ENCODE results near the gene TPTE2.

DNA sequence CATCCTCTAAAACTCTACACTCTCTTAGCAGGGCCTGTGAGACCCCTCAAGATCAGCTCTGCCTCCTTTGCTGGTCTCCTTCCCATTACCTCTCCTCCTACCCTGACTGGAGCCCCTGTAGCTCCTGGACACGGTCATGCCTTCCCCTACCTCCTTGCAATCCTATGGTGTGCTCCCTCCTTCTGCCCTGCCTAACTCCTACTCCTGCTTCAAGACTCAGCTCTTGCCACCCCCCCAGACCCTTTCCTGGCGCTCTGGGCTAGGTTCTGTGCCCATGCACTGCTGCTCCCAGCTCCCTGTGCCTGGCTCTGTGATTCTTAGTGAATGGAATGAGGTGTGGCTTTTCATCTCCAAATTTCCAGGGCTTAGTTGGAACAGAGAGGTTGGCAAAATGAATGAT, 28.0 kb upstream of the TPTE2 start:
- TF ChIP-seq CTCF (optimal IDR thresholded peaks at IDR 0.05 in 1 of 3, IDR thresholded peaks at IDR 0.05 in 1 of 3, conservative IDR thresholded peaks at IDR 0.05 in 1 of 3; ENCODE audit: extremely low read depth in 1 of 3, insufficient read depth in 2 of 3, low read length in 3 of 3) (no peak), EZH2 (IDR thresholded peaks at IDR 0.05; ENCODE audit: low read length) (no peak)

Measured in keratinocyte (primary cell).